ENCODE results near the gene NOTUM.
"Not testable (repeated sequence)": the region's sequence is repeated elsewhere in the genome, so short reads cannot be mapped to it uniquely, and the experiment has no call there.

Gene NOTUM

GRCh38 chr17:81956607-81957589, 4.1 kb downstream of the NOTUM start:
- DNase-seq = no peak

GRCh38 chr17:81955756-81956544, 5.0 kb downstream of the NOTUM start:
- no peak for DNase-seq

- no peak for DNase-seq
Measured at GRCh38 chr17:81955058-81955681, 5.8 kb downstream of the NOTUM start.

- DNase-seq = no peak
Measured at GRCh38 chr17:81954131-81955057, 6.6 kb downstream of the NOTUM start.

GRCh38 chr17:81953443-81953842, 7.5 kb downstream of the NOTUM start:
- not testable (repeated sequence) for DNase-seq

- DNase-seq = no peak
Measured at GRCh38 chr17:81952792-81953228, 8.2 kb downstream of the NOTUM start.

- no peak for DNase-seq
Measured at GRCh38 chr17:81951785-81952684, 9.0 kb downstream of the NOTUM start.

- no peak for DNase-seq
Measured at GRCh38 chr17:81950501-81950900, 10.5 kb downstream of the NOTUM start.

- DNase-seq = no peak
Measured at GRCh38 chr17:81948635-81949378, 12.2 kb downstream of the NOTUM start.

GRCh38 chr17:81947189-81947588, 13.8 kb downstream of the NOTUM start, which contains the start of gene MYADML2:
Gene MYADML2, minus strand, starts transcription at chr17:81947233. Its CDS starts 5,492 bp downstream, at chr17:81941741.
- no peak for DNase-seq

GRCh38 chr17:81944858-81945257, 16.1 kb downstream of the NOTUM start:
- no peak for DNase-seq

- no peak for DNase-seq
Measured at GRCh38 chr17:81942167-81942553, 18.8 kb downstream of the NOTUM start.

GRCh38 chr17:81941484-81942166, 19.4 kb downstream of the NOTUM start:
- no peak for DNase-seq

GRCh38 chr17:81940538-81941483, 20.2 kb downstream of the NOTUM start:
- DNase-seq = no peak

GRCh38 chr17:81939881-81940385, 21.1 kb downstream of the NOTUM start:
- DNase-seq = no peak

GRCh38 chr17:81939218-81939617, 21.8 kb downstream of the NOTUM start:
- no peak for DNase-seq

GRCh38 chr17:81935709-81936084, 25.3 kb downstream of the NOTUM start:
- DNase-seq = no peak

Measured in CD4-positive, alpha-beta T cell treated with Interferon gamma for 1 hour (primary cell).